Hepatocyte (in vitro differentiated cells): ENCODE measurements around the gene ARHGEF10L. TPM values are rescaled to one million over a fixed set of nuclear protein-coding genes. Genes with fewer than 3 reads are reported as not detected.

Experiments used
- DNase-seq: peaks from one replicate; pipeline ENCODE4 v3.0.0-alpha.2; 2016; ENCODE audit warnings: low spot score
- H2AFZ ChIP-seq: fragments of 200-600 bp; sonication (generic); 2 replicates; pipeline ENCODE4 v1.6.0; 2016; ENCODE audit warnings: antibody characterized with exemption, mild to moderate bottlenecking
- H3K27ac ChIP-seq: fragments of 200-600 bp; sonication (generic); 2 replicates; pipeline ENCODE4 v1.5.1; 2016; ENCODE audit warnings: mild to moderate bottlenecking
- H3K27me3 ChIP-seq: fragments of 200-600 bp; sonication (generic); 2 replicates; pipeline ENCODE4 v1.6.1; 2016
- H3K36me3 ChIP-seq: fragments of 200-600 bp; sonication (generic); replicated peaks from 2 replicates; pipeline ENCODE4 v1.5.1; 2016; ENCODE audit warnings: low read depth; ENCODE audit not compliant: insufficient read depth
- H3K4me1 ChIP-seq: fragments of 200-600 bp; sonication (generic); 2 replicates; pipeline ENCODE4 v1.5.1; 2016; ENCODE audit warnings: mild to moderate bottlenecking, moderate library complexity; ENCODE audit not compliant: insufficient read depth
- H3K4me2 ChIP-seq: fragments of 200-600 bp; sonication (generic); 2 replicates; pipeline ENCODE4 v1.6.0; 2016
- H3K4me3 ChIP-seq: fragments of 200-600 bp; sonication (generic); 2 replicates; pipeline ENCODE4 v1.5.1; 2016; ENCODE audit warnings: mild to moderate bottlenecking
- H3K79me2 ChIP-seq: fragments of 200-600 bp; sonication (generic); 2 replicates; pipeline ENCODE4 v1.6.0; 2017; ENCODE audit warnings: mild to moderate bottlenecking
- H3K9me2 ChIP-seq: fragments of 200-600 bp; sonication (generic); replicated peaks from 2 replicates; pipeline ENCODE4 v1.6.0; 2017; ENCODE audit warnings: mild to moderate bottlenecking; ENCODE audit not compliant: insufficient read depth
- H3K9me3 ChIP-seq: fragments of 200-600 bp; sonication (generic); 2 replicates; pipeline ENCODE4 v1.5.1; 2016; ENCODE audit warnings: low read depth, mild to moderate bottlenecking
- H4K20me1 ChIP-seq: fragments of 200-600 bp; sonication (generic); 2 replicates; pipeline ENCODE4 v1.6.0; 2016; ENCODE audit warnings: mild to moderate bottlenecking; ENCODE audit not compliant: insufficient read depth, poor library complexity, severe bottlenecking
- EZH2 ChIP-seq: fragments of 200-600 bp; sonication (generic); IDR thresholded peaks from 2 replicates; pipeline ENCODE4 v1.6.1; 2016; ENCODE audit warnings: antibody characterized with exemption, mild to moderate bottlenecking, borderline replicate concordance
- EZH2phosphoT487 ChIP-seq: fragments of 200-600 bp; sonication (generic); IDR thresholded peaks from one replicate; pipeline ENCODE4 v1.6.1; 2018; ENCODE audit warnings: antibody characterized with exemption, mild to moderate bottlenecking, low read depth, moderate library complexity; ENCODE audit not compliant: unreplicated experiment, severe bottlenecking
- WGBS: methylation state at CpG from one replicate; pipeline ENCODE4 v1.1.6; 2016; ENCODE audit warnings: low lambda C conversion rate; ENCODE audit errors: missing lambda C conversion rate; 5-methylcytosine and 5-hydroxymethylcytosine counted together
- polyA plus RNA-seq: library from polyadenylated mRNA; unstranded; fragments of >200 nt; fragmentation: Nextera tagmentation; extraction: Ambion mirVana; gene quantifications from 2 replicates; pipeline ENCODE4 v1.2.1, GENCODE V29; 2016
- total RNA-seq: library from RNA; depleted of rRNA; stranded (reverse); fragments of >200 nt; gene quantifications from 2 replicates; pipeline ENCODE4 v1.2.3, GENCODE V29; 2014
- TF ChIP-seq, protein P1 (sequence below): fragments of 200-600 bp; sonication (generic); IDR thresholded peaks from 2 replicates; pipeline ENCODE4 v1.5.1; 2016; ENCODE audit warnings: antibody characterized with exemption, mild to moderate bottlenecking; ENCODE audit not compliant: poor library complexity

The ARHGEF10L gene
- total and polyA plus RNA-seq, 2 experiments from 2014 or later, result 40.4 to 48.3 TPM

DNA sequence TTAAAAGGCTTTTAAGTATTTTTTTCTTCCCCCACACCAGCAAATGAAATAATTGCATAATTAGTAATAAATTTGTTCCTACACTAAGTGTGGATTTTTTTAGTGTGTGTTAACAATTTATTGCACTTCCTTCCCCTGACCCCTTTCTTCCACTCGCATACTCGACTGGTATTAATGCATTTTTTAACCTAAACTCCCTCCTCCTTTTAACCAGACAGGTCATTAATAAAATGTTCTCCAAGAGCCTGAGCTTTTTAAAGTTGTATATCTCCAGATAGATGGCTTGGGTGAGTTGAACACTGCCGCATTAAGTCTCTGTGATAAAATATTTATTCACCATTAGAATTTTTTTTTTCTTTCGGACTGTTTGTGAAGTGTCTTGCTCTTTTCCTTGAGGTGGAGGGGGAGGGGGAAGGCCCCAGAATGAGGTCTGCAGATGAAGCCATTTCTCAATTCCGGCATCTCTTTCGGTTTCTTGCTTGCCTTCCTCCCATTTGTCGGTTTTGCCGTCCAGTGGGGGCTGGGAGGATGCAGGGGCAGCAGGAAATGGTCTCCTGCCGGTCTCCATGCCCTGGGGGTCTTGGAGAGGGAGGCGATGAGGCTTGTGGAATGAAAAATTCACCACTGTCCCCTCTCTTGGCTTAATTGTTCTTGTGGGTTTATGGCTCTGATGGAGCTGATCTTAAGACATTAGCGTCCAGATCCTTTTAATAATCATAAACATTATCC is 151.6 kb downstream of the ARHGEF10L start:
- H3K4me3 ChIP-seq, result no peak overlapping the region
- no peak overlapping the region for H2AFZ ChIP-seq
- no peaks in the 10 kb centered on the region for H3K9me2 ChIP-seq
- H3K79me2 ChIP-seq, result no peaks in the 10 kb centered on the region
- 61% methylated on average over 11 of the region's 11 CpGs for WGBS
- DNase-seq, result no peak
- H3K36me3 ChIP-seq, result no peaks in the 10 kb centered on the region
- no peak overlapping the region for H3K27ac ChIP-seq
- no peaks in the 10 kb centered on the region for H3K27me3 ChIP-seq
- no peaks in the 10 kb centered on the region for H3K4me1 ChIP-seq
- no peak overlapping the region for H3K4me2 ChIP-seq
- H4K20me1 ChIP-seq, result no peaks in the 10 kb centered on the region
- TF ChIP-seq, protein P1, sequence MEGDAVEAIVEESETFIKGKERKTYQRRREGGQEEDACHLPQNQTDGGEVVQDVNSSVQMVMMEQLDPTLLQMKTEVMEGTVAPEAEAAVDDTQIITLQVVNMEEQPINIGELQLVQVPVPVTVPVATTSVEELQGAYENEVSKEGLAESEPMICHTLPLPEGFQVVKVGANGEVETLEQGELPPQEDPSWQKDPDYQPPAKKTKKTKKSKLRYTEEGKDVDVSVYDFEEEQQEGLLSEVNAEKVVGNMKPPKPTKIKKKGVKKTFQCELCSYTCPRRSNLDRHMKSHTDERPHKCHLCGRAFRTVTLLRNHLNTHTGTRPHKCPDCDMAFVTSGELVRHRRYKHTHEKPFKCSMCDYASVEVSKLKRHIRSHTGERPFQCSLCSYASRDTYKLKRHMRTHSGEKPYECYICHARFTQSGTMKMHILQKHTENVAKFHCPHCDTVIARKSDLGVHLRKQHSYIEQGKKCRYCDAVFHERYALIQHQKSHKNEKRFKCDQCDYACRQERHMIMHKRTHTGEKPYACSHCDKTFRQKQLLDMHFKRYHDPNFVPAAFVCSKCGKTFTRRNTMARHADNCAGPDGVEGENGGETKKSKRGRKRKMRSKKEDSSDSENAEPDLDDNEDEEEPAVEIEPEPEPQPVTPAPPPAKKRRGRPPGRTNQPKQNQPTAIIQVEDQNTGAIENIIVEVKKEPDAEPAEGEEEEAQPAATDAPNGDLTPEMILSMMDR, result no peak
- TF ChIP-seq EZH2 (no peak), EZH2phosphoT487 (no peak)
- H3K9me3 ChIP-seq, result no peaks in the 10 kb centered on the region

DNA sequence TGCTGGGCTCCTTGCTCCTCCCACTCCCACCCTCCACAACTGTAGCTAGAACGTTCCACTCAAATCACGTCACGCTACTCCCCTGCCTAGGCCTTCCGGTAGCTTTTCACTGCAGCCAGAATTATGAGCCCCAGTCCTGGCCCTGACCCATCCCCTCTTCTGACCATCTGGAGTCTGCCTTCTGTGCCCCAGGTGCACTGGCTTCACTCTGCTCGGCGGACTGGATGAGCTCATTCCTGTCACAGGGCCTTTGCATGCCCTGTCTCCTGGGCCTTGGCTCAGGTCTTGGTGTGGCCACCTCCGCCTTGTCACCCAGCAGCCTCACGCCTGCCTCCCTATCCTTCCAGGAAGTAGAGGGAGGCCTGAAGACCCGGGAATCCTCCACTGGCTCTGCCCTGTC is 153.1 kb downstream of the ARHGEF10L start:
- Histone ChIP-seq H3K4me3 (no peak overlapping the region), H3K27ac (no peak overlapping the region), H3K9me2 (no peaks in the 10 kb centered on the region), H3K4me1 (no peaks in the 10 kb centered on the region), H3K79me2 (no peaks in the 10 kb centered on the region), H3K4me2 (no peak overlapping the region), H4K20me1 (no peaks in the 10 kb centered on the region), H2AFZ (no peak overlapping the region), H3K9me3 (no peaks in the 10 kb centered on the region), H3K36me3 (no peaks in the 10 kb centered on the region), H3K27me3 (no peaks in the 10 kb centered on the region)
- 83% methylated on average over 9 of the region's 9 CpGs for WGBS
- TF ChIP-seq EZH2phosphoT487 (no peak), EZH2 (no peak)
- TF ChIP-seq, protein P1, result no peak
- no peak for DNase-seq

DNA sequence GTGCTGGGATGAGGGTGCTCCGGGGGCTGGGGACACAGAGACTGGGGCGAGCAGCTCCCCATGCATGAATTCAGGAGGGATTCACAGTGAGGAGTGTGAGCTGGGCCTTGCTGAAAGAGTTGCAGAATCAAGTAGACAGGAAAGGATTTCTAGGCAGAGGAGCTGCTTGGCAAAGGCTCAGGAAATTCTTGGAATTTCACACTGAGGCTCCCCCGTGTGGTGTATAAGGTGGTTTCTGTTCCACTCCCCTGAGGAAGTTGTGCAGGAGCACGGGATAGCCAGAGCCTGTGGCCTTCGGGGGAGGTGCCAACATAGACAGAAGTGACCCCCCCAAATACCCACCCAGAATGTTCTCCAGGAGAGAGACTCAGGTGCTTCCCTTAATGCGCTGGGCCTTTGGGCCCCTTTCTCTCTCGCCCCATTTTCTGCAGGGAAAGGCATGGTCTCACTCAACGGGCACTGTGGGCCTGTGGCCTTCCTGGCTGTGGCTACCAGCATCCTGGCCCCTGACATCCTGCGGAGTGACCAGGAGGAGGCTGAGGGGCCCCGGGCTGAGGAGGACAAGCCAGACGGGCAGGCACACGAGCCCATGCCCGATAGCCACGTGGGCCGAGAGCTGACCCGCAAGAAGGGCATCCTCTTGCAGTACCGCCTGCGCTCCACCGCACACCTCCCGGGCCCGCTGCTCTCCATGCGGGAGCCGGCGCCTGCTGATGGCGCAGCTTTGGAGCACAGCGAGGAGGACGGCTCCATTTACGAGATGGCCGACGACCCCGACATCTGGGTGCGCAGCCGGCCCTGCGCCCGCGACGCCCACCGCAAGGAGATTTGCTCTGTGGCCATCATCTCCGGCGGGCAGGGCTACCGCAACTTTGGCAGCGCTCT is 157.2 kb downstream of the ARHGEF10L start:
- H3K4me3 ChIP-seq, result no peak overlapping the region
- H3K79me2 ChIP-seq, result no peaks in the 10 kb centered on the region
- no peaks in the 10 kb centered on the region for H3K9me3 ChIP-seq
- no peak overlapping the region for H3K4me2 ChIP-seq
- TF ChIP-seq EZH2 (no peak), EZH2phosphoT487 (no peak)
- TF ChIP-seq, protein P1, result peak; percentile 47
- no peaks in the 10 kb centered on the region for H4K20me1 ChIP-seq
- H2AFZ ChIP-seq, result no peak overlapping the region
- no peaks in the 10 kb centered on the region for H3K36me3 ChIP-seq
- H3K27me3 ChIP-seq, result no peaks in the 10 kb centered on the region
- H3K27ac ChIP-seq, result no peak overlapping the region
- peak; percentile 62 for DNase-seq
- no peaks in the 10 kb centered on the region for H3K9me2 ChIP-seq
- H3K4me1 ChIP-seq, result no peaks in the 10 kb centered on the region
- 85% methylated on average over 37 of the region's 42 CpGs for WGBS
